ENCODE data around the gene DLL1. TPM values are rescaled to one million over a fixed set of nuclear protein-coding genes. Genes with fewer than 3 reads are reported as not detected.

The DLL1 gene
- total RNA-seq, 1 experiment from 2014 or later: 0.84 TPM

- H3K27ac ChIP-seq (ENCODE audit: low read length): no peak overlapping the region
- BruUV-seq (replicated peaks): no TSS peak
- POLR2A ChIA-PET (ENCODE audit: unreplicated experiment): no interaction called here
- H3K36me3 ChIP-seq (ENCODE audit: low read depth, low read length): no peaks in the 10 kb centered on the region
- H2AFZ ChIP-seq (ENCODE audit: low read length): no peak overlapping the region
- no peaks in the 10 kb centered on the region for H3F3A ChIP-seq (ENCODE audit: low read length, unreplicated experiment)
- ATAC-seq: no peak
- no peaks in the 10 kb centered on the region for H3K27me3 ChIP-seq (ENCODE audit: low read length)
- H3K79me2 ChIP-seq (ENCODE audit: low read length): no peaks in the 10 kb centered on the region
- no peak for DNase-seq
- CTCF ChIA-PET: no interaction called here
- H3K9me2 ChIP-seq (replicated peaks; ENCODE audit: low read length): no peaks in the 10 kb centered on the region
- H4K20me1 ChIP-seq (ENCODE audit: low read length): no peaks in the 10 kb centered on the region
- H3K4me2 ChIP-seq (ENCODE audit: low read length): no peak overlapping the region
- H3K4me3 ChIP-seq (ENCODE audit: low read length): no peak overlapping the region
- no peak overlapping the region for H3K9ac ChIP-seq (ENCODE audit: low read length)
- no peaks in the 10 kb centered on the region for H3K9me3 ChIP-seq (ENCODE audit: low read length)
- peaks cover 7% of the 10 kb centered on the region; the same call in 1 of the 2 replicates for H3K4me1 ChIP-seq (ENCODE audit: insufficient read depth, low read length)
- no peak for TF ChIP-seq EZH2 (IDR thresholded peaks at IDR 0.05; ENCODE audit: low read length, unreplicated experiment)
- no peak for TF ChIP-seq EZH2phosphoT487 (IDR thresholded peaks at IDR 0.05; ENCODE audit: borderline replicate concordance, low read length)
- TF ChIP-seq, protein P1, sequence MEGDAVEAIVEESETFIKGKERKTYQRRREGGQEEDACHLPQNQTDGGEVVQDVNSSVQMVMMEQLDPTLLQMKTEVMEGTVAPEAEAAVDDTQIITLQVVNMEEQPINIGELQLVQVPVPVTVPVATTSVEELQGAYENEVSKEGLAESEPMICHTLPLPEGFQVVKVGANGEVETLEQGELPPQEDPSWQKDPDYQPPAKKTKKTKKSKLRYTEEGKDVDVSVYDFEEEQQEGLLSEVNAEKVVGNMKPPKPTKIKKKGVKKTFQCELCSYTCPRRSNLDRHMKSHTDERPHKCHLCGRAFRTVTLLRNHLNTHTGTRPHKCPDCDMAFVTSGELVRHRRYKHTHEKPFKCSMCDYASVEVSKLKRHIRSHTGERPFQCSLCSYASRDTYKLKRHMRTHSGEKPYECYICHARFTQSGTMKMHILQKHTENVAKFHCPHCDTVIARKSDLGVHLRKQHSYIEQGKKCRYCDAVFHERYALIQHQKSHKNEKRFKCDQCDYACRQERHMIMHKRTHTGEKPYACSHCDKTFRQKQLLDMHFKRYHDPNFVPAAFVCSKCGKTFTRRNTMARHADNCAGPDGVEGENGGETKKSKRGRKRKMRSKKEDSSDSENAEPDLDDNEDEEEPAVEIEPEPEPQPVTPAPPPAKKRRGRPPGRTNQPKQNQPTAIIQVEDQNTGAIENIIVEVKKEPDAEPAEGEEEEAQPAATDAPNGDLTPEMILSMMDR (conservative IDR thresholded peaks at IDR 0.05; ENCODE audit: low read depth, low read length): no peak
- intact Hi-C loops (cut with micrococcal nuclease): no loop called here
These were observed 57.3 kb downstream of the DLL1 start for GRCh38 chr6:170233286-170234205.

Small RNA genes lying within 50 kb of the gene (microRNA-seq; reads per million reads assigned to microRNA genes)
- gene MIR4644 (ENCODE audit: unreplicated experiment): not detected

Other genes starting within 250 kb of the DLL1 start
- gene FAM120B, start 15.7 kb upstream of the DLL1 start, total RNA-seq (2014; rRNA removed): 8.7 and 11.5 TPM in 2 replicates